Liver (tissue), 3 donors: ENCODE measurements around the gene FPR3.

Experiments
- GABPA ChIP-seq, 2 donors: IDR thresholded peaks in 1 of 2; conservative IDR thresholded peaks in 1 of 2; 2 replicates each; pipeline ENCODE4 v1.6.1; 2016; ENCODE audit warnings: antibody characterized with exemption in 2 of 2, mild to moderate bottlenecking in 1 of 2, moderate library complexity in 1 of 2
- TAF1 ChIP-seq: conservative IDR thresholded peaks from 2 replicates; pipeline ENCODE4 v1.6.1; 2016; ENCODE audit warnings: antibody characterized with exemption, mild to moderate bottlenecking
- TF ChIP-seq, protein P1 (sequence below): fragments of 150-350 bp; IDR thresholded peaks from 2 replicates; pipeline ENCODE4 v1.5.1; 2017; ENCODE audit warnings: improper control_type of control experiment, low read depth, low read length; ENCODE audit not compliant: missing input control
- TF ChIP-seq, protein P2 (sequence below): IDR thresholded peaks from 2 replicates; pipeline ENCODE4 v1.6.1; 2016; ENCODE audit warnings: antibody characterized with exemption
- donor health status: healthy.
- donor health status: healthy.

- TF ChIP-seq, protein P1, sequence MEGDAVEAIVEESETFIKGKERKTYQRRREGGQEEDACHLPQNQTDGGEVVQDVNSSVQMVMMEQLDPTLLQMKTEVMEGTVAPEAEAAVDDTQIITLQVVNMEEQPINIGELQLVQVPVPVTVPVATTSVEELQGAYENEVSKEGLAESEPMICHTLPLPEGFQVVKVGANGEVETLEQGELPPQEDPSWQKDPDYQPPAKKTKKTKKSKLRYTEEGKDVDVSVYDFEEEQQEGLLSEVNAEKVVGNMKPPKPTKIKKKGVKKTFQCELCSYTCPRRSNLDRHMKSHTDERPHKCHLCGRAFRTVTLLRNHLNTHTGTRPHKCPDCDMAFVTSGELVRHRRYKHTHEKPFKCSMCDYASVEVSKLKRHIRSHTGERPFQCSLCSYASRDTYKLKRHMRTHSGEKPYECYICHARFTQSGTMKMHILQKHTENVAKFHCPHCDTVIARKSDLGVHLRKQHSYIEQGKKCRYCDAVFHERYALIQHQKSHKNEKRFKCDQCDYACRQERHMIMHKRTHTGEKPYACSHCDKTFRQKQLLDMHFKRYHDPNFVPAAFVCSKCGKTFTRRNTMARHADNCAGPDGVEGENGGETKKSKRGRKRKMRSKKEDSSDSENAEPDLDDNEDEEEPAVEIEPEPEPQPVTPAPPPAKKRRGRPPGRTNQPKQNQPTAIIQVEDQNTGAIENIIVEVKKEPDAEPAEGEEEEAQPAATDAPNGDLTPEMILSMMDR, result no peak
- no peak for TF ChIP-seq TAF1
- TF ChIP-seq GABPA (IDR thresholded peaks at IDR 0.05 in 1 of 2, conservative IDR thresholded peaks at IDR 0.05 in 1 of 2), result no peak
- TF ChIP-seq, protein P2, sequence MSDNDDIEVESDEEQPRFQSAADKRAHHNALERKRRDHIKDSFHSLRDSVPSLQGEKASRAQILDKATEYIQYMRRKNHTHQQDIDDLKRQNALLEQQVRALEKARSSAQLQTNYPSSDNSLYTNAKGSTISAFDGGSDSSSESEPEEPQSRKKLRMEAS, result no peak
Observed at GRCh38 chr19:51751655-51752054, 43.3 kb upstream of the FPR3 start, which contains the start of gene FPR1.
